NCI-H526 (cell line): Measurements from ENCODE around the gene ISOC1.

Experiments used
- DNase-seq, 2 experiments: peaks; one replicate each; lab custom pipeline; 2025; lab: John Stamatoyannopoulos, UW

Gene ISOC1

DNA sequence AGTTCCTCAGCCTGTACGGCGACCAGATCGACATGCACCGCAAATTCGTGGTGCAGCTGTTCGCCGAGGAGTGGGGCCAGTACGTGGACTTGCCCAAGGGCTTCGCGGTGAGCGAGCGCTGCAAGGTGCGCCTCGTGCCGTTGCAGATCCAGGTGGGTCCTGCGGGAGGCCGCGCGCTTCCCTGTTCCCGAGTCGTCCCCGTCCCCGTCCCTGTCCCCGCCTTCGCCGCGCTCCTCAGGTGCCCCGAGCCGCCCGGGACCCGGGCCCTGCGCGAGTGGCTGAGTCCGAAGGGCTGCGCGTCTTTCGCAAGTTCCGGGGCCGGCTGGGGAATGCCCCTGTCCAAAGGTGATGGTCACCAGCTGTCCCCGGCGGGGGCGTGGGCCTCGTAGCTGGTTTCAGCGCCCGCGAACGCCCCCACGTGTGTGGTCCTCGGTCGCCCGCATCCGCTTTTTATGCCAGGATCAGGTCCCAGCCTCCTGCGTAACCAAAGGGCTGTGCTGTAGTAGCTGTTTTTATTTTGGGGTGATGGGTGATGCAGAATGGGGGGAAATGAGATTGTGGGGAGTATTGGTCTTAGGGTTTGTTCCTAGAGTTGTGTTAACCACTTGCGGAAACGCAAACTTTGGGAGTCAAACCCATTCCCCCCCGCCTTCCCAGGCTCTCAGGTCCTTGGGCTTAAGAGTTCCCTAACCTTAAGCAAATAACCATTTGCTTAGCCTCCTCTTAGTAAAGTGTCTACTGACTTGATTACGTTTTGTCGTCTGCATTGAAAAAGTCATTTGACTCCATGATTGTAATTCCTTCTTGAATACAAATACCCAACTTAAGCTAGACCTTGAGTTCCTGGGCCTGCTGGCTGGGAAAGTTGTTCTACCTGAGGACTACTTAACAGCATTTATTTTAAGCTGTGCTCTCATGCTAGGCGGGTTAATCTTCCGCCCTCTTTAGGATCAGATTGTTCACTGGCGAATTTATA, 663 bp downstream of the ISOC1 start:
- DNase-seq, result peak; percentile 32 to 65

DNA sequence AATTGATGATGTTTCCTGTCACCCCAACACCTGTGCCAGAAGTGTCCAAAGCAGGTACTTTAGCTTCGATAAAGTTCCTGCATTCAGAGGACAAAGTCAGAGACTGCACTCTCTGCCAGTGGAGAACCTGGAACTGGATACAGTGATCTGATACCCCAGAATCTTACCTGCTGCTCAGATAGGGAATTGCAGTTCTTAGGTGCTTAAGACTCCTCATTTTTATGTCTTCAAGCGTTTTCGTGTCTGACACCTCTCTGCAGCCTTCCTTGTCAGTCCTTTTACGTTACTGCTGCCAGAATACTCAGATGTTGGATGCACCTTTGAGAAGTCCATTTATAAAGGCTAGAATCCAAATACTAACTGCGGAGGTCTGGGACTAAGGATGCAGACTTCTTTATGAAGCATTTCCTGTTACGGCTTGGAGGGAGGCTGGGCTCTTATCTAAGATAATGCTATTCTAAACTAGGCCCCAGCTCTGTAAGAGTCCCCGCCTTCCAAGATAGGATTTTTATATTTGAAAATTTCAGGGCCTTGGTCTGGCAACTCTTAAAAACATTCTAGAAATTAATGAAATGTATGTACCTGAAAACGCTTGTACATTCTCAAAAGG, 1.9 kb downstream of the ISOC1 start:
- peak in 1 of 2 experiments; percentile 13 for DNase-seq

DNA sequence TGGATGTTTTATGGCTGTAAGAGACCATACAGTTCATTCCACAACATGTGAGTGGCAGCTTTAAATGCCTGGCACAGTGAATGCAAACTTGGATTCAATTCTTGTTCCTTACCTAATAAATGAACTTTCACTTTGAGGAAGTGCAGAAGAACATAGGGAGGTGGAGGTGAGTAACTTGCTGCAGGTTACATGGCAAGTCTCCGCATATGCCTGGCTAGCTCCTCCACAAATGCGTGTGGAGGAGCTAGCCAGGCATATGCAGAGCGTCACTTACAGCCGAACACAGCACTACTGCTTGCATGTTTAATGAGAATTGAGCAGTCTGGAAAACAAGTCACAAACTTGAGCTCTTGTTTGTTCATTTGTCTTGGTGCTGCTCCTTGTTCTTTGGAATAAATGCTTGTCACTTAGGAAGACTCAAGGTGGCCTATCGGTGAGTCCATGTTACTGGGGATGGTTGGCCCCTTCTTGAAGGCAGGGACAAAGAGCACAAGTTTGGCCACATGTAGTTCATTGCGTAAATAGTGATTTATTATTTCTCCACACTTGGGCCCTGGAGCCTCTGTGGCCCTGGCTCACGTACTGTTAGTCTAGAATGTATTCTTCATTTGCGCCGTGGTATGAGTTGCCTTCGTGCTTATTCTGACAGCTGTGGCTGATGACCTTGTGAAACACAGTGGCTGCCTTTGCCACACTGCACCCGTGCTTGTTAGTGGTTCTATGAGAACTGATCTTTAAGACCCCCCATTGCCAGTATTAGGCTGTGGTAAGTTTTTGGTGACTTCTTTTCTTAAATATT, 3.1 kb downstream of the ISOC1 start:
- no peak for DNase-seq

DNA sequence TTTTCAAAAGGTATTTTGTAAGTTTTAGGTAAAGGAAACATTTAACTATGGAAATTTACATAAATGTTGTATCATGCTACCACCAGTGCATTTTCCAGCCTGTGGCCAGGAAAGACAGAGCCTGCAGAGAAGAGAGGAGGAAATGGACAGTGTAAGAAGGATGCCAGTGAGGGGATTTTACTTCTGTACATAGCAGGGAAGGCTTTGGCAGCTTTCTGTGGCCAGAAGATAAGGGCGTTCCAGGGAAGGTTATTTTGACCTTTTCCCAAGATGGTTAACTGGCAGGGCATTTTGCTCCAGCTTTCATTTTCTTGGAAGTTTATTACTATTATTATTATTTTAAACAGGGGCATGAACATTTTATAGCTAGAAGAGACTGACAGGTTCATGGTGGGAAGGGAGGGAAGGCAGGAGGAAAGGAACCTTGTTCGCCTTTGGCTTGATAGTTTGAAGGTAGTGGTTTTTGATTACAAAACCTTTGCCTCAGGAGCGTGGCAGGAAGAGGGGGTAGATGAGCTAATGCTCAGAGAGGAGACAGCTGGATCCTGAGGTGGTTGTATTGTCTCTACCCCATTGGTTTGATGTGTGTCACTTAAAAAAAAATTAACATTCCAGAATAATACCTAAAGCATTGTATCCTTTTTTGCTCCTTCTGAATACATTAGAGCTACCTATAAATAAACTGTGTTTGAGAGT, 4.1 kb downstream of the ISOC1 start:
- no peak for DNase-seq

DNA sequence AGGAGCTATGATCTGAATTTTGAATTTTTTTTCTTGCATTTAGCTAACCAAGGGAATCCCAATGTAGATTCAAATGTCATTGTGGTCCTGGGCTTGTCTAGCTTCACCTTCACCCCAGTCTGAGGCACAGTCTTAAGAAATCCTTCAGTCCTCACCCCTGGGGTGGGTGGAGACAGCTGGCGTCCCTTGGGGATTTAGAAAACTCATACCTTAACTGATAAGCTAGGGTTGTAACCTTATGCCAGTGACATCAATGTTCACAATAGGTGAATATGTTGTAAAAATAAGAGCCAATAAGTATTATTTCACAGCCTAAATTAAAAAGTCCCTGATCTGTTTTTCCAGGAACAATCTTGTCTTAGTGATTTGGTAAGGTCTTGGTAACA, 4.6 kb downstream of the ISOC1 start:
- DNase-seq, result no peak

DNA sequence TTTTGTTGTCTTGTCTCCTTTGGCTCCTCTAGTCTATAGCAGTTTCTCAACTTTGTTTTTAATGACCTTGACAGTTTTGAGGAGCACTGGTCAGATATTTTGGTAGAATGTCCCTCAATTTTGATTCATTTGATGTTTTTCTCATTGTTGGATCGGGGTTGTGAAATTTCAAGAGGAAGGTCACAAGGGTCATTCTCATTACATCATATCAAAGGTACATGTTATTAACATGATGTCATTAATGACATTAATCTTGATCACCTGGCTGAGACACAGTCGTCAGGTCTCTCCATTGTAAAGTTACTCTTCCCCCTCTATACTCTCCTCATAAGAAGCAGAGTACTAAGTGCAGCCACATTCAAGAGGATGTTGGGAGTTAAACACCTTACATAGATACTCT, 7.2 kb downstream of the ISOC1 start:
- no peak for DNase-seq

DNA sequence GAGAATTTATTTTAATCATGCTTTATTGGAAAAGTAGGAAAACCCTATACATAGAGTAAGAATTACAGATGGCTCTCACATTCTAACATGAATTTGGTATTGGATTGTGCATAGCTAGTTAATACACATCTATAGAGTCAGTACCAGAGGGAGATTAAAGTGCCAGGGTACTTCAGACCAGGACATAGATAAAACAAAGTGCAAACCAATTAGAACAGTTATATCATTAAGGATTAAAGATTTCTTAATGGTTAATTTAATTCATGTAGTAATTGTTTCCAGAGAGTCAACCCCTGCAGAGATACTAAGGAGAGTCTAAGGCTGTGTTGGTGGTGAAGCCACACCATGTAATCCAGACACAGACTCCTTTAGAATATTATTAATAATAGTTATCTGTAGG, 8.8 kb downstream of the ISOC1 start:
- DNase-seq, result no peak

DNA sequence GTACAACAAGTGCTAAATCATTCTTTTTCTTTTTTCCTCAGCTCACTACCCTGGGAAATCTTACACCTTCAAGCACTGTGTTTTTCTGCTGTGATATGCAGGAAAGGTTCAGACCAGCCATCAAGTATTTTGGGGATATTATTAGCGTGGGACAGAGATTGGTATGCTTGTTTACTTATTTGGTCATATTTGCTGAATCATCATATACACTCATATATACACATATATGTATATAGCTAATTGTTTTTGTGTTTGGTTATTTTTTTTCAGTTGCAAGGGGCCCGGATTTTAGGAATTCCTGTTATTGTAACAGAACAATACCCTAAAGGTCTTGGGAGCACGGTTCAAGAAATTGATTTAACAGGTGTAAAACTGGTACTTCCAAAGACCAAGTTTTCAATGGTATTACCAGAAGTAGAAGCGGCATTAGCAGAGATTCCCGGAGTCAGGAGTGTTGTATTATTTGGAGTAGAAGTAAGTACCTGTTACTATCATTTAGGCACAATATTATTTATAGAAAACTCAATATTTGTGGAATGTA, 10.4 kb downstream of the ISOC1 start:
- no peak for DNase-seq

DNA sequence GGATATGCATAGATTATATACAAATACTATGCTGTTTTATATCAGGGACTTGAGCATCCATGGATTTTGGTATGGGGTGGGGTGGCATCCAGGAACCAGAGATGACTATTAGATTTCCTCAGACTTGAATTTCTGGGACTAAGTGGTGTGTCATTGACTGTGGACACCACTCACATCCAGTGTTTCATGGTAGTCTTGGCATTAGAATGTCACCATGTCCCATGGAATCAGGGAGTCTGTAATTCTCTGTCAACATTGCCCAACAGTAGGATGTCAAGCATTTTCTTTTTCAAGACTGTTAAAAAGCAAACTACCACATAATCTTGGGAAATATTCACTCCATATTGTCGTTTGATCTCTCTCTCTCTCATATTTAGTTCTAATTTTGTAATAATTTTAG, 13.1 kb downstream of the ISOC1 start:
- DNase-seq, result no peak

DNA sequence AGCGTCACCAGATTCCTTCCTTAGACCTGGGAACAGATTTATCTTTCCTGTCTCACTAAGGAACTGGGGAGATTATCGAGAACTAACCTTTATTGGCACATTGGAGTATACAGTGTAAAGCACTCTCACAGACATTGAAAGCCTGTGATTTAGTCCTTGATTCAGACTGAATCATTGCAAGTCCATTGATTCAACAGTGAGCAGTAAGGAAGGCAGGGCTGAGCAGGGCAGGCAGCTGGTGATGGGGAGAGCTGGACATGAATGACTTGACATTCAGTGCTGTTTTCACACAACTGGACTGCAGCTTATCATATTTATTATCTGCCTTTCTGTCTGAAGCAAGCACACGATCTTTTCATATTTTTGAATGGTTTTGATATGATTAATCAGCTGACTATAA, 16.2 kb downstream of the ISOC1 start:
- no peak for DNase-seq

DNA sequence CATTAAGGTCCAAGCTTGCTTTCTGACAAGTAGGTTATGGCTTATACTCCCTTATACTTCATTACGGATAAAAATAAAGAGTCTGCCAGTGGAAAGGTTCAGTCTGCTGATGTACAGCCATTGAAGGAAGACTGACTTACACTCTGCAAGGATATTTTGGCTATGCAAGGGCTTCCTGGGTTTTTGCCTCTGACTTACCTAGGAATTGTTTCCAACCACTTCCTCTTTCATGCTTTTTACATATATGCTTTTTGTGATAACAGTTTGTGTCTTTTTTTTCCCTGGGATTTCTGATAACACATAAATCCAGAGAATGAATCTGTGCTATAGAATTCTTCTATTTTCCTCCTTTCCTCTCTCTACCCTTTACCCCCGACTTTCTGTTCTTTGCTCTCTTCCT, 16.8 kb downstream of the ISOC1 start:
- no peak for DNase-seq

DNA sequence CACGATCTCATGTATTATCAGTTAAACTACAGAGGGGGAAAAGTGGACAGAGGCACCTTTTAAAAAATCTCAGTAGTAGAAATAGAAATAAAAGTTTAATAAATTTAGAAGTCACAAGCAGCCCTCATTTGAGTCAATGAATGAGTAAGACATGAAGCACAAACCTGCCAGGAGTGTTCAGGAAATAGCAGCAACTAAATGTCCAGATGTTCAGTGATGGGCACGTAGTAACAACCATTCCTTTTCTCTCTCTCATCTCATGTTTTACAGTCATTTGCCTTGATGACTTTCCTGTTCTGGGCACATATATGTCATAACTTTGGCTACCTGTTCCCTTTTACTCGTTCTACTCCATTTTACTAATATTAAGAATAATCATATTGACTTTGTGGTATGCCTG, 17.7 kb downstream of the ISOC1 start:
- no peak for DNase-seq

DNA sequence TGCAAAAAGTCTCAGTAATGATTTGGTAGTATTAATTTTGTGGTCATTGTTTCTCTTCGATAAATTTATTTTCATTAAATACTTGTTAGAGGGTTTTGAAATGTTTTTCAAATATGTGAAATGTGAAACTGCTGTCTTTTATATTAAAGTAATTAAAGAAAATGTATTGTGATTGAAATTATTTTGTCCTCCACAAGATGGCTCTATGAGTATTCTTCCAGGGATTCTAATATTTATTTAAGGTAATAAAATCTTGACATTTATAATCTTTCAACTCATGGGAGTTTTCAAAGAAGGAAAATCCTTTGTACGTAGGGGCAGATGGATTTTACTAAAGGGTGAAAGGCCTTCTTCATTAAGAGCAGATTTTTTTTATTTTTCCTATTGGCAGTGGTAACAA, 19.3 kb downstream of the ISOC1 start:
- no peak for DNase-seq

DNA sequence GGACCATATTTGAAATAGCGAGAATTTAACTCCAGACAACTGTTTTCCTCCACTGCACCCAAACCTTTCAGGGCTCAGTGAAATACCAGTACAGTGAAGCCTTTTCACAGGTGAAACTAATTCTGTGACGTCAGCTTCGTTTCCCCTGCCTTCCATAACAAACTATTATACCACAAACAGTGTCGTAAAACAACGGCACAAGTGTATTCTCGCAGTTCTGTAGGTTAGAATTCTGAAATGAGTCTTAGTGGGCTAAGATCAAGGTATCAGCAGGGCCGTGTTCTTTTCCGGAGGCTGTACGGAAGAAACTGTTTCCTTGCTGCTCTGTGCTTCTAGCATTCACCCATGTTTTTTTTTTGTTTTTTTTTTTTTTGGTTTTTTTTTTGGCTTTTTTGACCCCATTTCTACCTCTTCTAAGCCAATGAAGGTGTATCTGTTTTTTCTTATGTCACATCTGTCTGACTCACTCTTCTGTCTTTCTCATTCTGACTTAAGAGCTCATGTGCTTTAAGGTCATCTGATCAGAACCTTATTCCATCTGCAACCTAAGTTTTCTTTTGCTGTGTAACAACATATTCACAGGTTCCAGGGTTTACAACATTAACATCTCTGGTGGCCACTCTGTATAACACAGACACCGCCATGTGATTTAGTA, 20.1 kb downstream of the ISOC1 start:
- no peak for DNase-seq

DNA sequence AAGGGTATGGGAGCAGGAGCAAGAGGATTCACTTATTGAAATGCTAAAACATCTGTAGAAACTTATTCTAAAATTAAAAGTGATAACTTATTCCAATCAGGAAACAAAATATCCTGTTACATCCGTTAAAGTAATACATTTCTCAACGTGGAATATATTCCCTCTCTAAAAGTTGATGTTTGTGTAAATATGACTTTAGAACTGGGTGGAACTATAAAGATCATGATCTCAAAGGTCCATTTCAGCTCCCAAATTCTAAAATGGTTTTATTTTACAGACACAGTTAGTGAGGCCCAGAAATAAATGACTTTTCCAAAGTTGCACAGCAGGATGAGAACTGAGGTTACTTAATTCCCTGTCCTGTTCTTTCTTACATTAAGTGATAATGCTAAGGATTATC, 21.1 kb downstream of the ISOC1 start:
- DNase-seq, result no peak

DNA sequence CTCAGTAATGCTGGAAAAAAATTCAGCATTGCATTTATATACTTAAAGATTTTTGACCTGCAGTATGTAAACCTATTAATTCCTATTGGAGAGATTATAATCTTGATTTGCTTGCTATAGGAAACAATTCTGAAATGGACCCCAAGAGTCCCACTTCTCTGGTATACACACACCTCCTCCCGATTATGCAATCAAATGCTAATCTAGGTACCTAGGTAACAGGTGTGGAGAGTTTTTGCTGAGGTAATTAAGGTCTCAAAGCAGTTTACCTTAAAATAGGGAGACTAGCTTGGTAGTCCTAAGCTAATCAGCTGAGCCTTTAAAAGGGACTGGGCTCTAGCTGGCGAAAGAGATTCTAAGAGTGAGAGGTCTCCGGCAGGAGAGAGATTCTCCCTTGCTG, 22.2 kb downstream of the ISOC1 start:
- DNase-seq, result no peak

DNA sequence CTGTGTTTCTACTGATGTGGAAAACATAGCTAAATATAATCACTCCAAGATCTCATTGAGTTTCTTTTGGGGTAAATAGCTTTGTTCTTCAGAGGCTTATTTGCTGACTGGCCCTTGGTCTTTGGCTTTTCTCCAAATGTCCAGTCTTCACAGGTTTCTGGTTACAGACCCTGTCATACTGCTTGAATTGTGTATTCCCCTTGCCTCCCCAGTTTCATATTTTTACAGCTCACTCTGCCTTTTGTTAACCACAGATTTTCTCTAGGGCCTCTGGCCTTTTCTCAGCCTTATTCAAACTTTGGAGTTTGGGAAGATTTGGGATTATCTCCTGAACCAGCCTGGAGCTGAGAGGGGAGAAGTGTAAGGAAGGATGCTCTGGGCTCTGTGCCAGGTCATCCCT, 23.9 kb downstream of the ISOC1 start:
- no peak for DNase-seq

DNA sequence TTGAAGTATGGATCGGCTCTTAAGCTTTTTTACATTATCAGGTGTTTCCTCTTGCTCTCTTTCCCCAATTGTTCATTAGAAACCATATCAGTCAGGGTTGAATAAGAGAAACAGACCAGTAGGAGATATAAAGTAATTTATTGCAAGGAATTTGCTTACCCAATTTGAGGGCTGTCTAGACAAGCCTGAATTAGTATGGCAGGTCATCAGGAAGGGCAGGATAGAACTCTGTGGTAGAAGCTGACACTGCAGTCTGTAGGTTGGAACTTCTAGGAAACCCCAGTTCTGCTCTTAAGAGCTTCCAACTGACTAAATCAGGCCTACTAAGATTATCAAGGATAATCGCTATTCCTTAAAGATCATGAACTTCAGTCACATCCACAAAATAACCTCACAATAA, 24.3 kb downstream of the ISOC1 start:
- DNase-seq, result no peak

DNA sequence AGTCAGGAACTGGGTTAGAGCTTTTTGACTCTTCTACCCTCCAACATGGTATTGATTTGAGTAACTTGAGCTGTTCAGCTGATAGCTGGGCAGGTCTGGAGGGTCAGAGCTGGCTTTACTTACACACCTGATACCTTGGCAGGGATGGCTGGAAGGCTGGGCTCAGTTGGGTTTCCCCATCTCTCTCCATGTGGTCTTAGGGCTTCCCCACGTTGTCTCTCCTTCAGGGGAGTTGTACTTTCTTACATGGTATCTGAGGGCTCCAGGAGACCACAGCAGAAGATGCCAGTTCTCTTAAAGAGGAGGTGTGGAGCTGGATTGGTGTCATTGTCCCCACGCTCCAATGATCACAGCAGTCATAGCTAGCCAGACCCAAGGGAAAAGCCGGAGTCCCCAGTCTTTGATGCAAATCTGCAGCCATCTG, 25.6 kb downstream of the ISOC1 start:
- DNase-seq, result no peak

DNA sequence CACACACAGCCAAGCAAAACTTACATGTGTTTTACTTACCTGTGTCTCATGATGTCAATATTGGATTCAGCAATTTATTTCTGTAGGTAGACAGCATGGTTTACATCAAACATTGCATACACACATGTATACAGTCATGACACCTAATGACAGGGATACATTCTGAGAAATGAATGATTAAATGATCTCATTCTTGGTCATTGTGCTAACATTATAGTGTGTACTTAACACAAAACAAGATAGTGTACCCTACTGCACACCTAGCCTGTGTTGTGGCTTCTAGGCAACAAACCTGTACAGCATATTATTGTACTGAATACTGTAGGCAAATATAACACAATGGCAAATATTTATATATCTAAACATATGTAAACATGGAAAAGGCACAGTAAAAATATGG, 28.0 kb downstream of the ISOC1 start:
- no peak for DNase-seq

DNA sequence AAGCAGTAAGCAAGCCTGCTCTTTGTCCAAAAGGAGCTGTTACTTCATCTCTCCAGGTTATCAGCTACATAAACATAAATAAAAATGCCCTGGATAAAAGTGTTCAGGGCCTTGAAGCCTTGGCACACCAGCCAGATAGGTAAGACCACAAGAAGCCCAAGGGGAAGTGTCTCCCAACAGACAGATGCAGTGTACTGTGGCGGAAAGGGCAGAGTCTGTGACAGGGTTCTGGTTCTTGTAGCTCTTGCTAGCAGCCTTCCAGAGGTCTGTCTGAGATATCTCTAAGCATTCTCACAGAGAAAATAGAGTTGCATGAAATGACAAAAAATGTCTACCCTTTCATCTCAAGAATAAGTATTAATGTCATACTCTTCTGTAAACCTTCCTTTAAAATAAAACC, 30.1 kb downstream of the ISOC1 start:
- no peak for DNase-seq
